GM18502 (cell line): ENCODE data around the gene ROR1.

Experiments
- ATAC-seq: cut with Tn5 transposase; IDR thresholded peaks from one replicate; pipeline ENCODE4 v1.9.1; 2021; ENCODE audit warnings: mild to moderate bottlenecking; ENCODE audit not compliant: unreplicated experiment, poor library complexity

ROR1 gene

DNA sequence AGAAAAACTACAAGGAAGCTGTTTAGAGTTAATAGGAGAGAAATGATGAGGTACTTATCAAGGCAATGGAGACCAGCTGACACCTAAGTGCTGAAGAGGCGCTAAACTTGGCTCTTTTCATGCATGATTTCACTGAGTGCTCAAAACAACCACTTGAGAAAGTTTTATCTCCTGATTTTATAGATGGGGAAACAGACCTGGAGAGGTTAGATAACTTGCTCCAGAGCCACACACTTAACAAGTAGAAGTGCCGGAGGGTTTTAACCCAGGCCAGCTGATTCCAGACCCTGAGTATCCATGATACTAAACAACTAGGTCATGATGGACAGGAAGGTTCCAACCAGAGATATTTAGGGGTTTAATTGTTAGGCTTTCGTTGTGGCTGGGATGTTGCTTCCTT is 455.5 kb downstream of the ROR1 start:
- ATAC-seq: no peak
